AG08396 (cell line): ENCODE results near the gene TCN1.
"Not testable (repeated sequence)": the region's sequence is repeated elsewhere in the genome, so short reads cannot be mapped to it uniquely, and the experiment has no call there.

ENCODE experiments used
- DNase-seq: peaks from one replicate; pipeline ENCODE4 v3.0.0; 2012; ENCODE audit warnings: low spot score, mixed read lengths

Gene TCN1, protein sequence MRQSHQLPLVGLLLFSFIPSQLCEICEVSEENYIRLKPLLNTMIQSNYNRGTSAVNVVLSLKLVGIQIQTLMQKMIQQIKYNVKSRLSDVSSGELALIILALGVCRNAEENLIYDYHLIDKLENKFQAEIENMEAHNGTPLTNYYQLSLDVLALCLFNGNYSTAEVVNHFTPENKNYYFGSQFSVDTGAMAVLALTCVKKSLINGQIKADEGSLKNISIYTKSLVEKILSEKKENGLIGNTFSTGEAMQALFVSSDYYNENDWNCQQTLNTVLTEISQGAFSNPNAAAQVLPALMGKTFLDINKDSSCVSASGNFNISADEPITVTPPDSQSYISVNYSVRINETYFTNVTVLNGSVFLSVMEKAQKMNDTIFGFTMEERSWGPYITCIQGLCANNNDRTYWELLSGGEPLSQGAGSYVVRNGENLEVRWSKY

DNA sequence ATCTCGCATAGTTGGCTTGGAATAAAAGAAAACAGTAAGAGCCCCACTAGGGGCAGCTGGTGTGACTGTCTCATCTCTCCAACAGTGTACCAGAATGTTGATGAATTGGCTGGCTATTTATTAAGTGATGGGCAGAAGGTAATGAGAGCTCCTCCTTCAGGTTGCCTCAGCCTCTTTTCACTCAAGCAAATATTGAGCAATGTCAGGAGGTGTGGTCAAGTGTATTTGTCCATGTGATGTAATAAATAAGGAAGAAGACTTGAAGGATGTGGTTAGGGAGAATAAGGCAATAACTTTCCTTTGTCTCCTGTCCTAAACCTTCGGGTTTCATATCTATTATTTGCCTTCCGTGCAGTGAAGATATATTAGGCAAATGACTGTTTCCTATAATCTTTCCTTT, at the start of gene TCN1:
TSS of gene TCN1 (minus strand) at position 91 of the 400 bp plus-strand sequence. CDS start at position 74, 17 bp downstream.
- no peak for DNase-seq

DNA sequence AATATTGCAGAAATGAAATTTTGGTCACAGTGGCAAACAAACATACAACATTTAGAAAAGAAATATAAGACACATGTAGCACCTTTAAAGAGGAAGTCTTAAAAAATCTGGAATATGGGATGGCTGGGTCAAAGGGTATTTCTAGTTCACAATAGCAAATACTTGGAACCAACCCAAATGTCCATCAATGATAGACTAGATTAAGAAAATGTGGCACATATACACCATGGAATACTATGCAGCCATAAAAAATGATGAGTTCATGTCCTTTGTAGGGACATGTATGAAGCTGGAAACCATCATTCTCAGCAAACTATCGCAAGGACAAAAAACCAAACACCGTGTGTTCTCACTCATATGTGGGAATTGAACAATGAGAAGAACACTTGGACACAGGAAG, 37.3 kb upstream of the TCN1 start:
- DNase-seq = not testable (repeated sequence)

DNA sequence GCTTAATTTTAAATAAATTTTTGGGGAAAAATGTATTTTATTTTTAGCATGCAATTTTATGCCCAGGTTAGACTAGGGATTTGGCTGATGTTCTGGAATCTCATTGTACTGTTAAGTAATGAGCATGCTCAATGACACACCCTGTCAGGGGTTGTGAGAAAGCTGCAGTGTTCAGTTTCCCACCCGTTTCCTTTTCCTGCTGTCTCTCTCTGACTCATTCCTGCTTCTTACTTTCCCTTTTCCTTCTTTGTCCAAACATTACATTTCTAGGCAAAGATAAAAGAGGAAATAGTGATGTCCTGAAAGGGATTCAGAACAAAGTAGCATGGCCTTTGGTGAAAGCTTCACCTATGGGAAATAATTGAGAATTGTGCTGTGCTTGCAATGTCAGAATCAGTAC, 35.0 kb upstream of the TCN1 start:
- no peak for DNase-seq

DNA sequence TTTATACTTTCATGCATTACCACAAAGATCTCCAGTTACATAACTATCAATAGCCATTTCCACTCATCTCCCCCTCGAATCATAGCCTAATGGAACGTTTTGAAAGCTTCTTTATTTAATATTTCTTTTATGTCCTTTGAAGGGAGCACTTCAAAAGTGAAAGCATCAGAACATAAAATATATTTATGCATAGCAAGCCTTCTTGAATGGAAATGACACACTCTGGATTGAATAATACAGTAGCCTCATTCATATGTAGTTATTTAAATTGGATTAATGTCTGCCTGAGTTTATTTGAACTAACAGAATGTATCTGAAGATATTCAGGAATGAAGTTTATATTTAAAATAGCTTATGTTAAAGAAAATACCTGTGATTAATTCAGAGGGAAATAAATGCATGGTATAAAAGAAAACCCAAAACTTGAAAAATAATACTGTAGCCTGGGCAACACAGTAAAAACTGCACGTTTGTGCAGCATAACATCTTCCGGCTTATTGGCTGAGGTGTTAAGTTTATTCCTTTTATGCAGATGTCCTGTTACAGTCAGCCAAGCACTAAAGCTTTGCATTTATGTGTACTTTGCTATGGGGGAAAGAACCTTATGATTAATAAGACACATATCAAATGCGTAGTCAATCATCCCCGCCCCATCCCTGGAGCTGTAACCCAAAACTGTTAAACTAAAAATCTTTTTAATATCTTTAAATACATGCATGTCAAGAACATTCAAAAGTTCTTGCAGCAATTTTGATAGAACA, 34.3 kb upstream of the TCN1 start:
- no peak for DNase-seq

DNA sequence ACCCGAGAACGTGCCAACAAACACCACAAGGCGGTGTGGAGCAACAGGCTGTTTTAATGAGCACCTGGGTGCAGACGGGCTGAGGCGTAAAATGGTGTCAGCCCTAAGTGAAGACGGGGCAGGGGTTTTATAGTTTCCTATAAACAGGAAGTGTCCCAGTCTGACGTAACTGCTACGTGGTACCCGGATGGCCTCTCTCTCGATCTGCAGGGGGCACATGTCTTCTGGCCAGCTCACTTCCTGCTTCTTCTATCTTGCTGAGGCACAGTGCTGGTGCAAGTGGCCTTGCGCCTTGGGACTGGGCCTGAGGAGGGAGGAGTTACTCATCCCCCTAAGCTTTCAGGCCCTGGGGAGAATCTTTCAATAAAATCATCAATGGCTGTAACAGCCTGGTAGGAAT, 33.2 kb upstream of the TCN1 start:
- no peak for DNase-seq

GRCh38 chr11:59898650-59899049, 32.4 kb upstream of the TCN1 start:
- DNase-seq = no peak

DNA sequence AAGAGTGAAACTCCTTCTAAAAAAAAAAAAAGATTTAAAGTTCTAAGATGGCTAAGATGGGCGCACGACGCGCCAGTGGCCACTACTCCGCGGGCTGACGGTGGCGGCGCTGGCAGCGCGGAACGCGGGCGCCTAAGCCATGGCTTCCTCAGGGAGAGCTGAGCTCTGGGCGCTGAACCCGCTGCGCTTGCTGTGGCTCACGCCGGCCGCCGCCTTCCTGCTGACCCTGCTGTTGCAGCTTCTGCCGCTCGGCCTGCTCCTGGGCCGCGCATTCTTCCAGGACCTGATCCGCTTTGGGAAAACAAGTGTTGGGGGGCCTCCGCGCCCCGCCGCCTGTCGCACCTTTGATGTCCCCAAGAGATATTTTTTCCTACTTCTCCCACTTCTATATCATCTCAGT, 31.8 kb upstream of the TCN1 start:
- DNase-seq = no peak

- no peak for DNase-seq
Measured at GRCh38 chr11:59894616-59895015, 28.3 kb upstream of the TCN1 start.

DNA sequence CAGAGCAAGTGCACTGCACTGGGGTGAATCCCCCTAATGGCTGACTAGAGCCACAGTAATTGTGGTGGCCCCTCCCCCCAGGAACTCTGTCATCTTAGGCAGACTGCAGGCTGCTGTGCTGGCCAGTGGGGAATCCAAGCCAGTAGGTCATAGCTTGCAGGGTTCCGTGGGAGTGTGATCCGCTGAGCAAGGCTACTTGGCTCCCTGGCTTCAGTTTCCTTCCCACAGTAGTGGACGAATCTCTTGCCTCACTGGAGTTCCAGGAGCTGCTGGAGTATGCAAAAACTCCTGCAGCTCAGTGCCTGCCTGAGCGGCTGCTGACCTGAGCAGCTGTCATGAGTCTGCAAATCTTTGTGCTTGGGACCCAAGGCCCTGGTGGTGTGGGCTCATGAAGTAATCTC, 25.5 kb upstream of the TCN1 start:
- DNase-seq = no peak

DNA sequence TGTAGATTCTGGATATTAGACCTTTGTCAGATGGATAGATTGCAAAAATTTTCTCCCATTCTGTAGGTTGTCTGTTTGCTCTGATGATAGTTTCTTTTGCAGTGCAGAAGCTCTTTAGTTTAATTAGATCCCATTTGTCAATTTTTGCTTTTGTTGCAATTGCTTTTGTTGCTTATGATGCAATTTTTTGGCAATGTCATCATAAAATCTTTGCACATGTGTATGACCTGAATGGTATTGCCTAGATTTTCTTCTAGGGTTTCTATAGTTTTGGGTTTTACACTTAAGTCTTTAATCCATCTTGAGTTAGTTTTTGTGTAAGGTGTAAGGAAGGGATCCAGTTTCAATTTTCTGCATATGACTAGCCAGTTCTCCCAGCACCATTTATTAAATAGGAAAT, 20.9 kb upstream of the TCN1 start:
- not testable (repeated sequence) for DNase-seq

DNA sequence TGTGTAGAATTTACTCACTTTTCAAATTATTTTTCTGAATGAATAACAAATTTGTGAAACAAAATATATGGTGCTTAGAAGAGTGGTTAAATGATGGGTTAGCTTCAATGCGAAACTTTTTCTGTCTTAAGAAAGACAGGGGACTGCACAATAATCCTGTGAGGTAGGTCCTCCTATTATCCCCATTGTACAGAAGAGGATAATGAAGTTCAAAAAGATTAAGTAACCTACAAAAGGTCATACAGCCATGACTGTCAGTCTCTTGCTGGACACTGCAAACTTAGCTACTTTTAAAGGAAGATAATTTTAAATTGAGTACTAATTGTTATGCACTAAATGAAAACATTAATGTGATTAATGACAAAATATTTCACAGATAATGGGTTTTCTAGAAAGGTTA, 17.3 kb upstream of the TCN1 start:
- DNase-seq = no peak

DNA sequence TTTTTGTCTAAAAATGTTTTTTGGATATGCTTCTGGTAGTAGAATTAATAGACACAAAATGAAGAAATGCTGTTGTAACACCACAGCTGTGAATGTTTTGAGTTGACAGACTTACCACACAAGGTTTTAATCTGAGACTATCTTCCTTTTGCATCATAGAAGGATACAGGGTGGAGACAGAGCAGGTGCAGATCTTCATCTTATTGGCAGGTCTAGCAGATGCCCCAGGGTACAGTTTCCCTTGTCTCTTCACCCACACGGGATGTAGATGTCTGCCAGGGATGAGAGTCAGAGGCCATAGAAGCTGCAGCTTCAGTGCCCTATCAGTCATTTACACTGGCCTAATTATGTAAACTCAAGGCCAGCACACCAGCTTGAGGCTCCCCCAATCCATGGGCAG, 13.3 kb upstream of the TCN1 start:
- DNase-seq = no peak

DNA sequence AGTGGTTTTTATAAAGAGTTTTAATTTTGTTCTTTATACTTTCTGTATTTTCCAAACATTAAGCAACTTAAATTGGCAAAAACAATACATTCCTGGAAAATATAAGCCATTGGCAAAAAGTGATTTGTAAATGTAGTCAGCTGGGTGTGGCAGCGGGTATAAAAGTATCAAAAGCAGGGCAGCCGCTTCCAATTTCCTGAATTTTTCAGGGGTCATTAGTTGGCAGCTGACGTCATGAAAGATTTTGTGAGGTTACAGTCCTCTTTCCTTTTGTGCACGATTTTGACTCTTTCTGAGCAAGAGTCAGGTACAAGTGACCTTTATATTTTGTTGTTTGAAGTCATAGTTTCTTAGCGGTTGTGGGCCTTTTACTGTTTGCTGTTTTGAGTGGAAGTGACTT, 12.3 kb upstream of the TCN1 start, which contains the start of gene OOSP3:
TSS of gene OOSP3 (plus strand) at position 208 of the 400 bp plus-strand sequence. CDS start at position 235, 27 bp downstream.
- DNase-seq = no peak

GRCh38 chr11:59877784-59878183, 11.5 kb upstream of the TCN1 start:
- DNase-seq = no peak

DNA sequence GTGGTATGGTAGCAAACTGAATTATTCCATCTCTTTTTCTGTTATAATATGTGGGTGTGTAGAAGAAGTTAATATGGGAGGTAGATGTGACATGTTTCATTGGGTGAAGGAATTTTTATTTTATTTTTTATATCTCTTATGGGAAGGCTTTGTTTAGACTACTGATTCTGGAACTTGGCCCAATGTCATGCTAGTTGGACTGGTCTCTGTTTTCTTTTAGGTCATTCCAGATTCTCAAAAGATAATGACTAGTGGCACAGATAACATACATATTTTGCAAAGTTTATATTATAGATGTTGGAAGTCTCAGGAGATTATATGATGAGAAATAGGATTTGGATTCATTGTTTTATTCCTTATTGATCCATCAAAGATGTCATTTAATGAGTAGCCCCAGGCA, 11.0 kb upstream of the TCN1 start:
- DNase-seq = no peak

GRCh38 chr11:59875856-59876519, 9.7 kb upstream of the TCN1 start:
- DNase-seq = no peak

GRCh38 chr11:59872076-59872475, 5.8 kb upstream of the TCN1 start:
- DNase-seq = no peak

DNA sequence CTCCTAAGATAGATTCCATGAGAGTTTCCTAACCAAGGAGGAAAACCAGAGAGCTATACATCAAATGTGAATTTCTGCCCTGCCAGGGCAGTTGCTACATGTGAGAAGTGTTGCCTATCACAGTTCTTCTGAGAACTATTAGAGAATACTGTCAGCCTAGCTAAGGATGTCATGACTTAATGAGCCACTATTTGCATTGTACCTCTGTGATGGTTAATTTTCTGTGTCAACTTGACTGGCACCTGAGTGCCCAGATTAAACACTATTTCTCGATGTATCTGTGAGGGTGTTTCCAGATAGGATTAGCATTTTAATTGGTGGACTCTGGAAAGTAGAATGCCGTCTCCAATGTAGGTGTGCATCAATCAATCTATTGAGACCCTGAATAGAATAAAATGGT, 1.7 kb upstream of the TCN1 start:
- DNase-seq = no peak

- DNase-seq = no peak
Measured at GRCh38 chr11:59866836-59867235, 549 bp upstream of the TCN1 start.

DNA sequence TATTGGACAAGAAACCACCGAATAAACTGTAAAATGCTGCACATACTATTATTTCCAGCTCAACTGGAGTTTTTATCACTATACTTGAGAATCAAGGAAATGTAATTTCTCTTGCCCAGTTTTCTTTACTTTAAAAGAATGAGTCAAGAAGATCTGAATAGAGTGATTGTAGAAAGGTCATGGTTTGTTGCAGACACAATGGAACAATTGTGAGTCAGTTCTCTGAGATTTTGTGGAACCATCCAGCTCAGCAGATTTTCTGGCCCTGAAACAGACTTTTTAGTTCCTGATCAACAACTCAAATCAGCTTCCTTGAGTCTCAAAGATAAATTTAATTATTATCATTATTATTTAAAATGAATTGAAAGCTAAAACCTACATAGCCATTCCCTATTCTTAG, 1.3 kb downstream of the TCN1 start:
- DNase-seq = no peak

- DNase-seq = no peak
Measured at GRCh38 chr11:59862252-59862651, 4.0 kb downstream of the TCN1 start.

GRCh38 chr11:59859673-59860072, 6.6 kb downstream of the TCN1 start:
- DNase-seq = no peak
